Fibroblast of villous mesenchyme (primary cell): Measurements from ENCODE around the gene COL5A2. TPM values are rescaled to one million over a fixed set of nuclear protein-coding genes. Genes with fewer than 3 reads are reported as not detected.
A peak's percentile ranks its signal among the peaks of the same experiment; 100 is the strongest.

Source experiments
- DNase-seq: peaks from one replicate; pipeline ENCODE4 v3.0.0-alpha.2; 2010; ENCODE audit warnings: low read depth
- H3K4me3 ChIP-seq: 2 replicates; pipeline ENCODE4 v1.5.1; 2011; ENCODE audit warnings: low read depth, mild to moderate bottlenecking, low read length
- CTCF ChIP-seq: IDR thresholded peaks from 2 replicates; pipeline ENCODE4 v1.5.1; 2012; ENCODE audit warnings: low read depth, mild to moderate bottlenecking, low read length; ENCODE audit not compliant: insufficient read depth
- total RNA-seq: library from RNA; depleted of rRNA; stranded (reverse); fragments of >200 nt; gene quantifications from 2 replicates; pipeline ENCODE4 v1.2.3, GENCODE V29; 2012

Gene COL5A2
- total RNA-seq, 1 donor = 693 TPM

DNA sequence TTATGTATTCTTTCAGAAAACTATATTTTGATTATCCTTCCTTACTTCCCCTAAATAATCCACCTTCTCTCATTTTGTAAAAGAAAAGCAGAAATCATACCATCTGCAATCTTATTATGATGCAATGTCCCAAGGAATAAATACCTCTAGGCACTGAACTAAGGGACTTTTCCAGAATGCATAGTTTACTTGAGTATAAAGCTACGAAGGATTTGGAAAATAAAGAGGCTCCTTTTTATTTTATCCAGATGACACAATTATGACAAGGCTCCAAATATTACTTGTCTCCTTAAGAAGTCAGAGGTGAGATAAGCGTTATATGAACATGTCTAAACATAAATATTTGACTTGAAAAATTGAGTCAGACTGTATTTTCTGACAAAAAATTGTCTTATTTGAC, 133.2 kb downstream of the COL5A2 start:
- no peak overlapping the region for H3K4me3 ChIP-seq
- no peak for TF ChIP-seq CTCF
- no peak for DNase-seq

DNA sequence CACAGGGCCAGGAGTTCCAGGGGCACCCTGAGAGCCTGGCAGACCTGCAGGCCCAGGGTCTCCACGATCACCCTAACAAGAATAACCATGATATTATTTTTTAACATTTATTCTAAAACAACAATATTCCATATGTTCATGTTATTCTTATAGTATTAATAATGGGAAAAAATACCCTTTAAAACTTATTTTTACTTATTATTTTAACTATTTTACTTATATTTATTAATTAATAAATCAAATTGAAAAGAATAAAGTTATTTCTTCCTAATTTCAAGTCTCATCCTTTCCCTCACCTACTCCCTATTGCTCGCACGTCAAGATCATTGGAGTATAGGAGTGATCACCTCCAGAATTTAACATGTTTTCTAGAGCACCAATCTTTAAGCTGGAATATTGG, 133.7 kb downstream of the COL5A2 start:
- H3K4me3 ChIP-seq = no peak overlapping the region
- DNase-seq = no peak
- TF ChIP-seq CTCF = no peak

DNA sequence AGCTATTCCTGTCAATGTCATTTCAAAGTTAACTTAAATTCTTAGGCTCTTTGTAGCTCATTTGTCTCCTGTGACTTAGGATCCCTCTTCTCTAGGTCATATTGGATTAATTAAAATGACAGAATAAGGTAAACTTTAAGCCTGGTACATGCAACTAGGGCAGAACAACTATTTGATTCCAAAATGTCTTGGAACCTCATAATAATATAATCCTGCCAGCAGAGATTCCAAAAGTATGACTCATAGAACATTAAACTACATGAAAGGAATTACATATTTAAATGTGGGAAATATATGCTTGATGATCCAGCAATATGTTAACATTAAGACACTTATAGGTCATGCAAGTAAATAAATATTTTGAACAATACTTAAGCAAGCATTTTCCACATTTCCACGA, 142.0 kb downstream of the COL5A2 start:
- no peak for TF ChIP-seq CTCF
- DNase-seq = no peak

GRCh38 chr2:189024901-189025618, 154.5 kb downstream of the COL5A2 start:
- no peak for DNase-seq
- no peak overlapping the region for H3K4me3 ChIP-seq
- TF ChIP-seq CTCF = peak; percentile 51

More for the DNA sequence above, 142.0 kb downstream of the COL5A2 start:
- no peak overlapping the region for H3K4me3 ChIP-seq

DNA sequence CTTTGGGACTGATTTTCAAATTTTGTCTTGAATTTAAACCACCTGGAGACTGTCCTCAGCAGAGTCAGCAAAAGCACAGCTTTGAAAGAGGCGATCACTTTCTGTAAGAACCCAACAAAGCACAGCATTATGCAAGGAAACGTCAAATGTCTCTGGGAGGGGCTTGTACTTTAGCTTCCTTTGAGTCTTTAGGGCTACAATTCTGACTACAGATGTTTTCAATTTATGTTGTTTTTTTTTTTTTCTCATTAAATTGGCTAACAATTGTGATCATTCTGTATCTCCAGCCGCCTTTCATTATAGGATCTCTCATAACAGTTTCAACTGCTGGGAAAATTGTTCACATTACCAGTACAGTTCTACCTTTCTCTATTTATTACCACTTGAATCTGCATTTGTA, 157.1 kb downstream of the COL5A2 start:
- H3K4me3 ChIP-seq = no peak overlapping the region
- TF ChIP-seq CTCF = no peak
- DNase-seq = peak; percentile 86

DNA sequence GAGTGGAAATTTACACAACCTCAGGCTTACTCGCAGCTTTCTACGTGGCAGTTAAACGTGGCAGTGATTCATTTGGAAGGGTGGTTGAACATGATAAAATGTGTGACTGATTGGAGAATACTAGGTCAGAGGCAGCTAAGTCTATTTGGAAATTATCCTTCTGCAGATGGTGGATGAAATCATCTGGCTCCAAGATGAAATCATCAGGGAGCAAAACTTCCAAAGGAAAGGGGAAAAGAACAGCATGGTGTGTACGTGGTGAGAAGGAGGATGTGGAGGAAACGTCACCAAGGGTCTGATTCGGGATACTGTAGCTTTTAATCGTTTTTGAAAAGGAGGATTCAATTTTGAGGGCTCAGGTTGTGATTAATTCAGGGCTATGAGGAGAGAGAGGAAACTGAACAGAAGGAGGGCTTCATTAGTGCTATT, 157.5 kb downstream of the COL5A2 start:
- no peak overlapping the region for H3K4me3 ChIP-seq
- TF ChIP-seq CTCF = no peak
- peak; percentile 96 for DNase-seq

DNA sequence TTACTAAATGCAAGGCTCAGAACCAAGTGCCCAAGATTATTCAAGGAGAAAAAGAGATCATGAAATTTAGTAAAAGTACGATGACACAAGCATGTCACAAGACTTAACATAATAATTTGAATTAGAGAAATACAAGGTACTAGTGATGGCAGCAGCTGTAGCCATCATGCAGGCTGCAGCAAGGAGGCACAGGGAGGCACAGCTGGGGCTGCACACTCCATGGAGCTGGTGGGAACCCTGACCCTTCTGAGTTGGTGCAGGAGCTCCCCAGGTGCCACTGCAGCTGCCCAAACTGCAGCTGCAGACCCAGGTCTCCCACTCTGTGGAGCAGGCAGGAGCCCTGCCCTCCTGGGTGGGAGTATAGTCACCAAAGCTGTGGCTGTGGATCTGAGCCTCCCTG, 159.4 kb downstream of the COL5A2 start:
- TF ChIP-seq CTCF = no peak
- DNase-seq = peak; percentile 20
- no peak overlapping the region for H3K4me3 ChIP-seq
